HepG2 (cell line): ENCODE measurements around the gene ARMH4. TPM values are rescaled to one million over a fixed set of nuclear protein-coding genes. Genes with fewer than 3 reads are reported as not detected.
A peak's percentile ranks its signal among the peaks of the same experiment; 100 is the strongest.

Experiments used
- BORCS8-MEF2B ChIP-seq: sonication (generic); formaldehyde crosslinking; IDR thresholded peaks from 2 replicates; pipeline ENCODE4 v1.8.0; 2022; ENCODE audit warnings: mild to moderate bottlenecking, missing genetic modification reagents
- CCAR2 ChIP-seq: fragments of 200-400 bp; formaldehyde crosslinking; optimal IDR thresholded peaks from 2 replicates; pipeline ENCODE3; 2018; ENCODE audit warnings: low read depth, mild to moderate bottlenecking, low read length, moderate library complexity
- KLF11 ChIP-seq: IDR thresholded peaks from 2 replicates; pipeline ENCODE4 v1.6.1; 2016; ENCODE audit warnings: missing compliant biosample characterization
- MTA3 ChIP-seq: sonication (generic); formaldehyde crosslinking; IDR thresholded peaks from 2 replicates; pipeline ENCODE4 v1.4.0; 2020; ENCODE audit warnings: missing genetic modification reagents
- NR1H2 ChIP-seq: sonication (generic); formaldehyde crosslinking; IDR thresholded peaks from 2 replicates; pipeline ENCODE4 v1.8.1; 2022; ENCODE audit warnings: low read depth, missing genetic modification reagents, borderline replicate concordance
- PCBP2 ChIP-seq: fragments of 200-400 bp; formaldehyde crosslinking; optimal IDR thresholded peaks from 2 replicates; pipeline ENCODE3; 2018; ENCODE audit warnings: low read length, low read depth; ENCODE audit not compliant: poor library complexity, severe bottlenecking
- RFX1 ChIP-seq: fragments of 450-650 bp; IDR thresholded peaks from 2 replicates; pipeline ENCODE4 v1.6.1; 2017
- SCMH1 ChIP-seq: sonication (generic); formaldehyde crosslinking; IDR thresholded peaks from 2 replicates; pipeline ENCODE4 v1.9.0; 2021; ENCODE audit warnings: missing genetic modification reagents, mild to moderate bottlenecking, borderline replicate concordance
- SNAPC2 ChIP-seq: sonication (generic); formaldehyde crosslinking; IDR thresholded peaks from 2 replicates; pipeline ENCODE4 v1.8.1; 2022; ENCODE audit warnings: mild to moderate bottlenecking, missing genetic modification reagents
- SOX6 ChIP-seq, 2 experiments: fragments of 450-650 bp in 1 of 2; sonication (generic) in 1 of 2; formaldehyde crosslinking in 1 of 2; IDR thresholded peaks; 2 replicates each; pipeline versions ENCODE4 v1.4.0 to v1.6.1; 2017 to 2020; ENCODE audit warnings: antibody characterized with exemption in 1 of 2, mild to moderate bottlenecking in 1 of 2, missing genetic modification reagents in 1 of 2
- TEAD2 ChIP-seq: sonication (generic); formaldehyde crosslinking; IDR thresholded peaks from 2 replicates; pipeline ENCODE4 v1.9.0; 2021; ENCODE audit warnings: missing genetic modification reagents
- YEATS4 ChIP-seq: sonication (generic); formaldehyde crosslinking; IDR thresholded peaks from 2 replicates; pipeline ENCODE4 v1.4.0; 2020; ENCODE audit warnings: missing genetic modification reagents, borderline replicate concordance
- ZNF180 ChIP-seq: sonication (generic); formaldehyde crosslinking; IDR thresholded peaks from 2 replicates; pipeline ENCODE4 v1.4.0; 2020; ENCODE audit warnings: low read depth, missing genetic modification reagents, borderline replicate concordance
- ZNF264 ChIP-seq: sonication (generic); formaldehyde crosslinking; IDR thresholded peaks from 2 replicates; pipeline ENCODE4 v1.4.0; 2020; ENCODE audit warnings: missing genetic modification reagents
- ZNF441 ChIP-seq: sonication (generic); formaldehyde crosslinking; IDR thresholded peaks from 2 replicates; pipeline ENCODE4 v1.7.0; 2021; ENCODE audit warnings: missing genetic modification reagents, borderline replicate concordance
- ZNF709 ChIP-seq: sonication (generic); formaldehyde crosslinking; IDR thresholded peaks from 2 replicates; pipeline ENCODE4 v1.5.0; 2020; ENCODE audit warnings: mild to moderate bottlenecking, missing genetic modification reagents
- polyA plus RNA-seq, 8 experiments: library from polyadenylated mRNA; depleted of rRNA in 3 of 8; stranded (reverse) in 7 of 8; unstranded in 1 of 8; fragments of >200 nt; fragmentation: Illumina TruSeq in 4 of 8; extraction: Trizol in 4 of 8; gene quantifications; 2 replicates each; pipeline versions ENCODE4 v1.2.1 to v1.2.3, GENCODE V29; 2011 to 2016; ENCODE audit warnings: low read depth in 4 of 8, missing spikeins in 1 of 8, mixed read lengths in 1 of 8; ENCODE audit not compliant: insufficient read depth in 1 of 8
- total RNA-seq, 5 experiments: library from RNA; depleted of rRNA; stranded (reverse); fragments of >200 nt; fragmentation: Illumina TruSeq; extraction: Trizol; gene quantifications; 2 replicates each; pipeline ENCODE4 v1.2.3, GENCODE V29; 2016; ENCODE audit warnings: low read depth in 1 of 5
- TF ChIP-seq, protein P1 (sequence below): sonication (generic); formaldehyde crosslinking; IDR thresholded peaks from 2 replicates; pipeline ENCODE4 v1.5.0; 2020; ENCODE audit warnings: missing genetic modification reagents
- TF ChIP-seq, protein P2 (sequence below): IDR thresholded peaks from 2 replicates; pipeline ENCODE4 v1.6.1; 2016; ENCODE audit warnings: missing compliant biosample characterization, missing genetic modification reagents, borderline replicate concordance
- TF ChIP-seq, protein P3 (sequence below): IDR thresholded peaks from 2 replicates; pipeline ENCODE4 v1.6.1; 2016; ENCODE audit warnings: missing biosample characterization, missing genetic modification reagents, low read depth
- TF ChIP-seq, protein P4 (sequence below): sonication (generic); formaldehyde crosslinking; IDR thresholded peaks from 2 replicates; pipeline ENCODE4 v1.4.0; 2020; ENCODE audit warnings: mild to moderate bottlenecking, missing genetic modification reagents
- TF ChIP-seq, protein P5 (sequence below): sonication (generic); formaldehyde crosslinking; conservative IDR thresholded peaks from 2 replicates; pipeline ENCODE4 v1.4.0; 2020; ENCODE audit warnings: missing genetic modification reagents

ARMH4 gene
- total and polyA plus RNA-seq, 2 of the 13 experiments (the other 11 are each of a cell fraction or from before 2014, with no cell fraction given), result 0.02 to 0.18 TPM

DNA sequence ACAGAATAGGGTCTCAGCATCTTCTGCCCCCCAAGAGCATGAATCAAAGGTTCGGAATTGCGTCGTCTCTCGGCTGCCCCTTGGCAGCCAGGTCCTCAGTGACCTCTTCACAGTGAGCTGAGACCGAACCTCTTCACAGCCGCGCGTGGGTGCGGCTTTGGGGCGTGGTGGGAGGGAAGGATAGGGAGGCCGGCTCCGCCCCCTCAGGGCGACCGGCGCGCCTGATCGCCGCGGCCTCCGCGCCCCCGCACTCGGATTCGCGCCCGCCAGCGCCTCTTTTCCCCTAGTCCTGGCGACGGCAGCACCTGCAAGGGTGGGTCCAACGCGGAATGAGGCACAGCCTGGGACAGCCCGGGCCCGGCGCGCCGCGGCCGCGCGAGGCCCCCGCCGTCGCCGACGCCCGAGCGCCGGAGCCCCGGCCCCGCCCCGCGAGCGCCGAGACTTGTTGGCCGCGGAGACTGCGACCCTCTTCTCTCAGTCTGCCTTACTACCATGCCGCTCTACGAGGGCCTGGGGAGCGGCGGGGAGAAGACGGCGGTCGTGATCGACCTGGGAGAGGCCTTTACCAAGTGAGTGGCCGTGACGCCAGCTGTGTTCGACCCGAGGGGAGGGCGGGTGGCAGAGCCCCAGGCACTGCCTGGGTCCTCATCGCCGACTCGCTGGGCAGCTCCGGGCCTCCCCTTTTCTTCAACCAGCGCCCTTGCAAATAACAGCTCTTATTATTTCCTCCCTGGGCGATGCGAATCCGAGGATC is 47.9 kb upstream of the ARMH4 start, which contains the start of gene ACTR10 (continued):
- TF ChIP-seq, protein P1, sequence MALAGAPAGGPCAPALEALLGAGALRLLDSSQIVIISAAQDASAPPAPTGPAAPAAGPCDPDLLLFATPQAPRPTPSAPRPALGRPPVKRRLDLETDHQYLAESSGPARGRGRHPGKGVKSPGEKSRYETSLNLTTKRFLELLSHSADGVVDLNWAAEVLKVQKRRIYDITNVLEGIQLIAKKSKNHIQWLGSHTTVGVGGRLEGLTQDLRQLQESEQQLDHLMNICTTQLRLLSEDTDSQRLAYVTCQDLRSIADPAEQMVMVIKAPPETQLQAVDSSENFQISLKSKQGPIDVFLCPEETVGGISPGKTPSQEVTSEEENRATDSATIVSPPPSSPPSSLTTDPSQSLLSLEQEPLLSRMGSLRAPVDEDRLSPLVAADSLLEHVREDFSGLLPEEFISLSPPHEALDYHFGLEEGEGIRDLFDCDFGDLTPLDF (CRISPR knock-in tag), result no peak
- TF ChIP-seq BORCS8-MEF2B (no peak), NR1H2 (CRISPR knock-in tag) (no peak), CCAR2 (no peak), SCMH1 (CRISPR knock-in tag) (no peak), ZNF709 (CRISPR knock-in tag) (no peak; the same call in 1 of the 2 replicates), KLF11 (CRISPR knock-in tag) (no peak), SOX6 (IDR thresholded peaks at IDR 0.05) (no peak), SOX6 (CRISPR knock-in tag; IDR thresholded peaks at IDR 0.05) (0 out of 2 replicates have a peak, but pooled peaks have one; percentile 27), PCBP2 (no peak), YEATS4 (CRISPR knock-in tag) (peak; percentile 63; the same call in 1 of the 2 replicates), ZNF264 (CRISPR knock-in tag) (peak; percentile 78; the same call in 1 of the 2 replicates), TEAD2 (CRISPR knock-in tag) (no peak), SNAPC2 (CRISPR knock-in tag) (no peak), ZNF441 (CRISPR knock-in tag) (peak; percentile 61; the same call in 1 of the 2 replicates), RFX1 (no peak), ZNF180 (no peak), MTA3 (CRISPR knock-in tag) (no peak)
- TF ChIP-seq, protein P2, sequence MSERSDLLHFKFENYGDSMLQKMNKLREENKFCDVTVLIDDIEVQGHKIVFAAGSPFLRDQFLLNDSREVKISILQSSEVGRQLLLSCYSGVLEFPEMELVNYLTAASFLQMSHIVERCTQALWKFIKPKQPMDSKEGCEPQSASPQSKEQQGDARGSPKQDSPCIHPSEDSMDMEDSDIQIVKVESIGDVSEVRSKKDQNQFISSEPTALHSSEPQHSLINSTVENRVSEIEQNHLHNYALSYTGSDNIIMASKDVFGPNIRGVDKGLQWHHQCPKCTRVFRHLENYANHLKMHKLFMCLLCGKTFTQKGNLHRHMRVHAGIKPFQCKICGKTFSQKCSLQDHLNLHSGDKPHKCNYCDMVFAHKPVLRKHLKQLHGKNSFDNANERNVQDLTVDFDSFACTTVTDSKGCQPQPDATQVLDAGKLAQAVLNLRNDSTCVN, result no peak
- TF ChIP-seq, protein P3, sequence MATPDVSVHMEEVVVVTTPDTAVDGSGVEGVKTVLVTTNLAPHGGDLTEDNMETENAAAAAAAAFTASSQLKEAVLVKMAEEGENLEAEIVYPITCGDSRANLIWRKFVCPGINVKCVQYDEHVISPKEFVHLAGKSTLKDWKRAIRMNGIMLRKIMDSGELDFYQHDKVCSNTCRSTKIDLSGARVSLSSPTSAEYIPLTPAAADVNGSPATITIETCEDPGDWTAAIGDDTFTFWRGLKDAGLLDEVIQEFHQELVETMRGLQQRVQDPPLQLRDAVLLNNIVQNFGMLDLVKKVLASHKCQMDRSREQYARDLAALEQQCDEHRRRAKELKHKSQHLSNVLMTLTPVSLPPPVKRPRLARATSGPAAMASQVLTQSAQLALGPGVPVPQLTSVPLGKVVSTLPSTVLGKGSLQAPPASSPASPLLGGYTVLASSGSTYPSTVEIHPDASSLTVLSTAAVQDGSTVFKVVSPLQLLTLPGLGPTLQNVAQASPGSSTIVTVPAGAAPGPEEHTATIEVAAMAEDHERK (CRISPR knock-in tag), result no peak; the same call in 1 of the 2 replicates
- TF ChIP-seq, protein P4, sequence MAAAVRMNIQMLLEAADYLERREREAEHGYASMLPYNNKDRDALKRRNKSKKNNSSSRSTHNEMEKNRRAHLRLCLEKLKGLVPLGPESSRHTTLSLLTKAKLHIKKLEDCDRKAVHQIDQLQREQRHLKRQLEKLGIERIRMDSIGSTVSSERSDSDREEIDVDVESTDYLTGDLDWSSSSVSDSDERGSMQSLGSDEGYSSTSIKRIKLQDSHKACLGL (CRISPR knock-in tag), result peak; percentile 65; the same call in 1 of the 2 replicates
- TF ChIP-seq, protein P5, sequence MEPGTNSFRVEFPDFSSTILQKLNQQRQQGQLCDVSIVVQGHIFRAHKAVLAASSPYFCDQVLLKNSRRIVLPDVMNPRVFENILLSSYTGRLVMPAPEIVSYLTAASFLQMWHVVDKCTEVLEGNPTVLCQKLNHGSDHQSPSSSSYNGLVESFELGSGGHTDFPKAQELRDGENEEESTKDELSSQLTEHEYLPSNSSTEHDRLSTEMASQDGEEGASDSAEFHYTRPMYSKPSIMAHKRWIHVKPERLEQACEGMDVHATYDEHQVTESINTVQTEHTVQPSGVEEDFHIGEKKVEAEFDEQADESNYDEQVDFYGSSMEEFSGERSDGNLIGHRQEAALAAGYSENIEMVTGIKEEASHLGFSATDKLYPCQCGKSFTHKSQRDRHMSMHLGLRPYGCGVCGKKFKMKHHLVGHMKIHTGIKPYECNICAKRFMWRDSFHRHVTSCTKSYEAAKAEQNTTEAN (CRISPR knock-in tag), result no peak
